ENCODE measurements around the gene DOCK10.

- TF ChIP-seq, protein P1, sequence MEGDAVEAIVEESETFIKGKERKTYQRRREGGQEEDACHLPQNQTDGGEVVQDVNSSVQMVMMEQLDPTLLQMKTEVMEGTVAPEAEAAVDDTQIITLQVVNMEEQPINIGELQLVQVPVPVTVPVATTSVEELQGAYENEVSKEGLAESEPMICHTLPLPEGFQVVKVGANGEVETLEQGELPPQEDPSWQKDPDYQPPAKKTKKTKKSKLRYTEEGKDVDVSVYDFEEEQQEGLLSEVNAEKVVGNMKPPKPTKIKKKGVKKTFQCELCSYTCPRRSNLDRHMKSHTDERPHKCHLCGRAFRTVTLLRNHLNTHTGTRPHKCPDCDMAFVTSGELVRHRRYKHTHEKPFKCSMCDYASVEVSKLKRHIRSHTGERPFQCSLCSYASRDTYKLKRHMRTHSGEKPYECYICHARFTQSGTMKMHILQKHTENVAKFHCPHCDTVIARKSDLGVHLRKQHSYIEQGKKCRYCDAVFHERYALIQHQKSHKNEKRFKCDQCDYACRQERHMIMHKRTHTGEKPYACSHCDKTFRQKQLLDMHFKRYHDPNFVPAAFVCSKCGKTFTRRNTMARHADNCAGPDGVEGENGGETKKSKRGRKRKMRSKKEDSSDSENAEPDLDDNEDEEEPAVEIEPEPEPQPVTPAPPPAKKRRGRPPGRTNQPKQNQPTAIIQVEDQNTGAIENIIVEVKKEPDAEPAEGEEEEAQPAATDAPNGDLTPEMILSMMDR (IDR thresholded peaks at IDR 0.05; ENCODE audit: poor library complexity) = no peak
- TF ChIP-seq EZH2phosphoT487 (IDR thresholded peaks at IDR 0.05; ENCODE audit: low read depth, severe bottlenecking, unreplicated experiment) = no peak
- TF ChIP-seq EZH2 (IDR thresholded peaks at IDR 0.05; ENCODE audit: borderline replicate concordance) = no peak
These were observed 167.1 kb downstream of the DOCK10 start for GRCh38 chr2:224875153-224875552.
